Thymus (tissue), 11 donors: ENCODE results near the gene KDM8. TPM values are rescaled to one million over a fixed set of nuclear protein-coding genes. Genes with fewer than 3 reads are reported as not detected.

Experiments used
- DNase-seq, 9 donors: peaks; one replicate each; pipeline ENCODE4 v3.0.0-alpha.2; 2013; ENCODE audit warnings: low spot score in 9 of 9, low read depth in 6 of 9, missing footprints in 1 of 9
- H3K27ac ChIP-seq, 2 donors: one replicate each; pipeline ENCODE4 v1.5.1; 2013; ENCODE audit warnings: control low read depth in 1 of 2, low read depth in 1 of 2, low read length in 1 of 2, mild to moderate bottlenecking in 1 of 2, moderate library complexity in 1 of 2
- H3K27me3 ChIP-seq, 2 donors: one replicate each; pipeline ENCODE4 v1.5.1; 2013; ENCODE audit warnings: low read length in 1 of 2; ENCODE audit not compliant: control insufficient read depth in 2 of 2, insufficient read depth in 1 of 2
- H3K36me3 ChIP-seq, 2 donors: one replicate each; pipeline ENCODE4 v1.5.1; 2013; ENCODE audit warnings: low read length in 1 of 2, mild to moderate bottlenecking in 1 of 2, moderate library complexity in 1 of 2; ENCODE audit not compliant: control insufficient read depth in 2 of 2, insufficient read depth in 2 of 2
- H3K4me1 ChIP-seq, 2 donors: one replicate each; pipeline ENCODE4 v1.5.1; 2013; ENCODE audit warnings: low read length in 2 of 2; ENCODE audit not compliant: control insufficient read depth in 2 of 2, insufficient read depth in 2 of 2
- H3K4me3 ChIP-seq, 2 donors: one replicate each; pipeline ENCODE4 v1.5.1; 2013; ENCODE audit warnings: low read length in 2 of 2, control low read depth in 1 of 2, mild to moderate bottlenecking in 1 of 2
- H3K9me3 ChIP-seq, 2 donors: one replicate each; pipeline ENCODE4 v1.5.1; 2013; ENCODE audit warnings: low read length in 1 of 2, mild to moderate bottlenecking in 1 of 2; ENCODE audit not compliant: control insufficient read depth in 2 of 2, insufficient read depth in 1 of 2
- WGBS: extraction: QIAGEN DNeasy Blood & Tissue Kit; methylation state at CpG from one replicate; pipeline ENCODE4 v1.1.7; 2013; 5-methylcytosine and 5-hydroxymethylcytosine counted together
- polyA plus RNA-seq: library from polyadenylated mRNA; stranded (reverse); fragments of 200-250 nt; gene quantifications from one replicate; pipeline ENCODE4 v1.2.3, GENCODE V29; 2013
- total RNA-seq: library from RNA; stranded (reverse); fragments of 120-200 nt; gene quantifications from one replicate; pipeline ENCODE4 v1.2.4, GENCODE V29; 2013
- donor health status: healthy.

KDM8 gene
- total and polyA plus RNA-seq, 2 donors, result 6.2 to 7.1 TPM

DNA sequence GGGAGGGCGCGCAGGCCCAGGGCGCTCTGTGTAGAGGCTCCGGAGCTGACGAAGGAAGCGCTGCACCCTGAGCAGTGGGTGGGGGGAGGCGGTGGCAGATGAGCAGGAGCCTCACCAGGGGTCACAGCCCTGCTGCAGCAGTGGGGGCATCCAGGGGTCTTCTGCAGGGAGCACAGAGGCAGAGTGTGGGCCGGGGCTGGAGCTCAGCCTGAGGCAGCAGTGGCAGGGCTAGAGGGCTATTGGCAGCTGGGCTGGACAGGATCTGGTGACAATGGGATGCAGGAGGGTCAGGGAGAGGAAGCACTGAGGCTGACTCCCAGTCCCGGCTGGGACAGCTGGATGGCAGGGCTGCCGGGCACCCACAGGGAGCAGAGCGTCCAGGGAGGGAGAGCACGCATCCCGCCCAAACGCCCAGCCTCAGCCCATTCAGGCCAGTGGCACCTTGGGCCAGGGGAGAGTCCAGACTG, 21.0 kb downstream of the KDM8 start:
- Histone ChIP-seq H3K36me3 (peaks cover 17 to 35% of the 10 kb centered on the region in 2 donors), H3K27ac (no peak overlapping the region), H3K4me1 (peaks cover 12 to 27% of the 10 kb centered on the region in 2 donors), H3K4me3 (no peak overlapping the region), H3K9me3 (peaks cover 0 to 1% of the 10 kb centered on the region in 2 donors), H3K27me3 (no peaks in the 10 kb centered on the region)
- 99% methylated on average over 14 of the region's 14 CpGs for WGBS
- no peak for DNase-seq

DNA sequence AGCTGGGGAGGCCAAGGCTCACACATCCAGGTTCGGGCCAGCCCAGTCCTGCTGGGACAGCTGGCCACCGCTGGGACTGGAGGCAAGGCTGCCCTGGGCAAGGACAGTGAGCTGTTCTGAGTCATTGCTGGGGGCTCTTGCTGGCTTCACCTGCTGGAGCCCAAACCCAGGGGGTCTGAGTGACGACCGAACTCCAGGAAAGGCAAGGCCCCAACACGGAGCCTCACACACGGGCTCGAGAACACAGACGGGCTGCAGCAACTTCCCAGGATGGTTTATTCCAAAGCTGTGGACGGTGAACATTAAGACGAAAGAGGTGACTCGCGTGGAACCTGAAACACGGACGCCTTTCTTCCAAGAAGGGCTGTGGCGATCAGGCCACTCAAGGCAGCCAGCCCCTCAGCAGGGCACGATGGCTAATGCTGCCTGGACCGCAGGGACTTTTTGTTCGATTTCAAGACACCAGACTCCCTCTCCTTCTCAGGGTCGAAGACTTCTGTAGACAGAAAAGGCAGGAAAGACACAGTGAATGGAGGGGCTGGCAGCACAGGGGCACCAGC, 21.5 kb downstream of the KDM8 start:
- Histone ChIP-seq H3K27ac (no peak overlapping the region), H3K4me1 (peaks cover 12 to 27% of the 10 kb centered on the region in 2 donors), H3K36me3 (peaks cover 17 to 35% of the 10 kb centered on the region in 2 donors), H3K9me3 (peaks cover 0 to 1% of the 10 kb centered on the region in 2 donors), H3K4me3 (no peak overlapping the region), H3K27me3 (no peaks in the 10 kb centered on the region)
- WGBS, result 93% methylated on average over 19 of the region's 19 CpGs
- no peak for DNase-seq

DNA sequence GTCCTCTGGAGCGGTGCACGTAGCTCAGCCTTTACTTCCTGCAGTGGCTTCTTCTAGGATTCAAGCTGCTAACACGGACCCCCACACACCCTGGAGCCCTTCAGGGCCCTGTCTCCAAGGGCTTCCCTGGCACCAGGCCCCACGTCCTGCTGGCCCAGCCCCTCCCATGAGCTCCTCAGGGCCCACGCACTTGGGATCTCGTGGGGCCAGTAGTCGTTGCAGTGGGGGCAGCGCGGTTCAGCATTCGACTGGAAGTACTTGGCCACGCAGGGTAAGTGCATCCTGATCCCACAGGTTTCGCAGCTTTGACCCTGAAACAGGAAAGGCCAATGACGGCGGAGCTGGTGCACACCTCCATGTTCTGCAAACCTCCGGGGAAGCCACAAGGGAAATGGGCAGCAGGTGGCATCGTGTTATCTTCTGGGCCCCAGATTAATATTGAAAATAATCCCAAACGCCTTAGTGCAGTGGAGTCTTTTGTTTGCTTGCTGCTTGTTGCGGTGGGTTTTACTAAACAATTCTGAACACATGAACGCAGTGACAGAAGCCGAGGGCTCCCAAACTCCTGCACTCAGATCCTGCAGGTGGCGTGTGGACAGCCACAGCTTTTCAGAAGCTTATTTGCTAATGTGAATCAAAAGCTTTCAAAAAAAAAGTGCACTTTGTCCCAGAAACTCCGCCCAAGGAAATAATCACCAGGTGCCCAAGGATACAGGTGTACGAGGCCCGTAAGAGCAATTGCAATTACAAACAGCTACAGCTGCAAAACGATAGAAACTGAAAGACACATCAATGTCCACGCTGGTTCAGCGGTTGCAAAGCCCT, 22.4 kb downstream of the KDM8 start:
- Histone ChIP-seq H3K4me3 (no peak overlapping the region), H3K27ac (peak overlapping the region in 1 of 2 donors; percentile 26), H3K4me1 (peaks cover 17 to 36% of the 10 kb centered on the region in 2 donors), H3K27me3 (no peaks in the 10 kb centered on the region), H3K9me3 (peaks cover 0 to 1% of the 10 kb centered on the region in 2 donors), H3K36me3 (peaks cover 24 to 32% of the 10 kb centered on the region in 2 donors)
- DNase-seq, result peak in 1 of 9 donors; percentile 26
- WGBS, result 51% methylated on average over 27 of the region's 27 CpGs

DNA sequence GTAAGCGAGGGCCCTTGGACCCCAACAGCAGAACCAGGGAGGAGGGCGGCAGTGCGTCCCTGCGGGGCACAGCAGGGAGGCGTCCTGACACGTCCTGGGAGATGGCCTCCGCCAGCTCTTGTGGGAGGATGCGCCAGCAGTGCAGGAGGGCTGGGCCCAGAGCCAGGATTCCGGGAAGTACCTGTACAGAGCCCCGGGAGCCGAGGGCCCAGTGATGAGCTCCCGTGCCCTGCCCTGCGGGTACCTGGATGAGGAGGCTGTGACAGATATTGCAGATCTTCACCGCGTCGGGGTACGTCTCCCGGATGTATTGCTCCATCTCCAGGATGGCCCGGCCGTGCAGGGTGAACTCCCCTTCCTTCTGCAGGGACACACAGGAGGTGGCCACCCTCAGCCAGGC, 23.1 kb downstream of the KDM8 start:
- 94% methylated on average over 20 of the region's 20 CpGs for WGBS
- H3K27ac ChIP-seq, result peak overlapping the region in 1 of 2 donors; percentile 26
- H3K4me3 ChIP-seq, result no peak overlapping the region
- peaks cover 23 to 34% of the 10 kb centered on the region in 2 donors for H3K36me3 ChIP-seq
- no peak for DNase-seq
- H3K4me1 ChIP-seq, result peaks cover 23 to 44% of the 10 kb centered on the region in 2 donors
- peaks cover 0 to 1% of the 10 kb centered on the region in 2 donors for H3K9me3 ChIP-seq
- no peaks in the 10 kb centered on the region for H3K27me3 ChIP-seq

DNA sequence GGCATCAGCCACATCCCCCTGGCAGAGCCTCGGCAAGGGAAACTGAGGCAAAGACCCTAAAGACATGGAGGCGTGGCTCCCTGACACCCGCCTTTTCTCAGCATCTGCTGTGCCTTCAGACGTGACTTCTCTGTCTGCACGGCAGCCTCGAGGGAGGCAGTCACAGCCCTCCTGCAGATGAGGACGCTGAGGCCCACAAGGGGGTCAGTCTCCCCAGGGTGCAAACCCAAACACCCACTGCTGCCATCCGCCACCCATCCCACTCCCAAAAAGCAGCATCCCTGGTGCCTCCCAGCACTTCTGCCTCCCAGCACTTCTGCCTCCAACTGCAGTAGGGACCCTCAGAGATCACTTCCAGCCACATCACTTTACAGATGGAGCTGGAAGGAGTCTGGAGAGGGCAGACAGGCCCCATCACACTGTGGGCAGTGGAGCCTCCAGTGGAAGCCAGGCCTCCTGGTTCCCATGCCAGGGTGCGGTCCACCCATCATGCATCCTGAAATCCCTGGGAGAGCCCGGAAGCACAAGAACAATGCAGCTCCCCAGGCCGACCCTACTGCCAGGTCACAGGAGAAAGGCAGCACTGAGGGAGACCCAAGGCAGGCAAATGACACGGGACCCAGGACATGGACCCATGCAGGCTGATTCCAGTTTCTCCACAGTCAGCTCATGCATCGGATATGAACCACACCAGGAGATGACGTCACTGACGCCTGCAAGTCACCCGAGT, 23.8 kb downstream of the KDM8 start:
- Histone ChIP-seq H3K4me1 (peaks cover 30 to 48% of the 10 kb centered on the region in 2 donors), H3K9me3 (peaks cover 0 to 1% of the 10 kb centered on the region in 2 donors), H3K4me3 (no peak overlapping the region), H3K27me3 (no peaks in the 10 kb centered on the region), H3K27ac (no peak overlapping the region), H3K36me3 (peaks cover 26 to 34% of the 10 kb centered on the region in 2 donors)
- WGBS, result 96% methylated on average over 16 of the region's 16 CpGs
- no peak for DNase-seq

DNA sequence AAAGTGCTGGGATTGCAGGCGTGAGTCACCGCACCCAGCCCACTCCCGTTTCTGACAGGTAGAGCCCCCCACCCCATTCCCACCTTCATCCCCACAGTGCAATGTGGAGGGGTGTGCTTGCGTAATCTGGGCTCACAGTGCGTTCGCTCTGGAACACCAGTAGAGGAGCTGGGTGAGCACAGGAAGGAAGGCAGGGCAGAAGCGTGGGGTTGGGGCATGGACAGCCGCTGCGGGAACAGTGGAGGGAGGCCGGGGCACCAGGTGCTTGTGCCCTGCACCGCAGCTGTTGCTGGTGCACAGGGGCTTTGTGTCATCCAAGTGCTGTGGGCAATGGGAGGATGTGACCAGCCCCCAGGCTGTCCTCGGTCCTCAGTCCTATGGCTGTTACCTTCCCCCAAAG, 24.7 kb downstream of the KDM8 start:
- Histone ChIP-seq H3K4me1 (peaks cover 36 to 53% of the 10 kb centered on the region in 2 donors), H3K27me3 (no peaks in the 10 kb centered on the region), H3K9me3 (peaks cover 0 to 1% of the 10 kb centered on the region in 2 donors), H3K36me3 (peaks cover 27 to 37% of the 10 kb centered on the region in 2 donors), H3K4me3 (no peak overlapping the region), H3K27ac (no peak overlapping the region)
- DNase-seq, result no peak
- WGBS, result 51% methylated on average over 12 of the region's 12 CpGs

DNA sequence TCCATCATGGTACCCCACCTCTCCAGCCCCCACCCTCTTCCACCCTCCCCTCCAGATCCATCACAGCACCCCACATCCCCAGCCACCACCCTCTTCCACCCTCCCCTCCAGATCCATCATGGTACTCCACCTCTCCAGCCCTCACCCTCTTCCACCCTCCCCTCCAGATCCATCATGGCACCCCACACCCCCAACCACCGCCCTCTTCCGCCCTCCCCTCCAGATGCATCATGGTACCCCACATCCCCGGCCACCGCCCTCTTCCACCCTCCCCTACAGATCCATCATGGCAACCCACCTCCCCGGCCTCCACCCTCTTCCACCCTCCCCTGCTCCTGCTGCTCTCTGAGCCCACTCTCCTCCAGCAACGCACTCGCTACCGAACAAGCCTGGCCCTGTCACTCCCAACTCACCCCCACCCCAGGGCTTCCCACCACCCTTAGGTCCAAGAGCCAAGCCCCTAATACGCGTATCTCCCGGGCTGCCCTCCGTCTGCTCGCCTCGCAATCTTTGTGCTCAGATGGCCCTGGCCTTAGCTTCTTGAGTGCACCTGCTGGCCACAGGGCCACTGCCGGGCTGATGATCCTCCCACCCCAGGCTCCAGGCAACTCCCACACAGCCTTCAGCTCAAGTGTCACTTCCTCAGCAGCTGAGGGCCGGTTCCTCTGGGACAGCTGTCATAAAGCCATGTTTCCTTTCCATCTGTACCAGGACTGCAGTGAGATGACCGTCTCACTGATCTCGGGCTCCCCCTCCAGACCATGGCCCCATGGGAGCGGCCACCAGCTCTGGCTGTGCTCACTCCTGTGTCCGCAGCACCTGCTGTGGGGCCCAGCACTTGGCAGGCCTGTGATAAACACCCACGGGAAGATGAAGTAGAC, 25.5 kb downstream of the KDM8 start:
- H3K4me3 ChIP-seq, result no peak overlapping the region
- no peak for DNase-seq
- H3K27ac ChIP-seq, result no peak overlapping the region
- peaks cover 31% of the 10 kb centered on the region in 2 donors for H3K36me3 ChIP-seq
- H3K4me1 ChIP-seq, result peaks cover 44 to 62% of the 10 kb centered on the region in 2 donors
- H3K27me3 ChIP-seq, result no peaks in the 10 kb centered on the region
- peaks cover 0 to 1% of the 10 kb centered on the region in 2 donors for H3K9me3 ChIP-seq
- 96% methylated on average over 21 of the region's 21 CpGs for WGBS

DNA sequence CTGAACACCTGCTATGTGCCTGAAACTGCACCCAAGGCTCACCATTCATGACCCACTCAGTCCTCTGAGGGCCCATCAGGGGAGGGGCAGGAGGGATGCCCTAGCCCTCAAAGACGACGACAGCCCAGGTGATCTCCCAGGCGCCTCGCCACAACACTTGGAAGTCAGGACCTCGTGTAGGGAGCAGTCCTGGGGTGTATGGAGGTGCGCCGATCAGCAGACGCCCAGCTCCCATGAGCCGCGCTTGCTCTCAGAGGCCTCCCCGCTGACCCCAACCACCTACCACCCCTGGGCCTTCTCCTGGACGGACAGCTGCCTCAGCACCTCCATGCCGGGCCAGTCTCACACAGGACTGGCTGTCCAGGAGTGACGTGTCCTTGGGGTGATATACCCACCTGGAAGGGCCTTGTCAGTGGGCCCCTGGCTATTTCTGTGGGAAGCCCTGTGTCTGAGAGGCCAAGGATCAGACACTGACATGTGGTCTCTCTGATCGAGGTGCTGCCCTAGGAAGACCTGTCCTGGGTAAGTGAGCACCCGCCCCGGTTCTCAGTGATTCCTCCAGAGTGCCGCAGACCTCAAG, 26.7 kb downstream of the KDM8 start:
- H3K27ac ChIP-seq, result peak overlapping the region in 1 of 2 donors; percentile 46
- no peak for DNase-seq
- H3K27me3 ChIP-seq, result no peaks in the 10 kb centered on the region
- H3K9me3 ChIP-seq, result peaks cover 0 to 1% of the 10 kb centered on the region in 2 donors
- peaks cover 21 to 26% of the 10 kb centered on the region in 2 donors for H3K36me3 ChIP-seq
- peaks cover 55 to 72% of the 10 kb centered on the region in 2 donors for H3K4me1 ChIP-seq
- H3K4me3 ChIP-seq, result no peak overlapping the region
- WGBS, result 98% methylated on average over 18 of the region's 18 CpGs
